DMS79 (cell line): ENCODE data around the gene VCX3B.
A peak's percentile ranks its signal among the peaks of the same experiment; 100 is the strongest.
"Not testable (repeated sequence)": the region's sequence is repeated elsewhere in the genome, so short reads cannot be mapped to it uniquely, and the experiment has no call there.

Source experiments
- DNase-seq: peaks from one replicate; lab custom pipeline; 2025; lab: John Stamatoyannopoulos, UW

Gene VCX3B

GRCh38 chrX:8464530-8464929, at the start of gene VCX3B:
TSS of gene VCX3B (plus strand) at chrX:8464830. CDS start at chrX:8465451, 621 bp downstream.
- not testable (repeated sequence) for DNase-seq

- DNase-seq: no peak
These were observed 46.3 kb upstream of the VCX3B start for GRCh38 chrX:8418301-8418700.

- DNase-seq: no peak
These were observed 39.7 kb upstream of the VCX3B start for GRCh38 chrX:8424912-8425311.

DNA sequence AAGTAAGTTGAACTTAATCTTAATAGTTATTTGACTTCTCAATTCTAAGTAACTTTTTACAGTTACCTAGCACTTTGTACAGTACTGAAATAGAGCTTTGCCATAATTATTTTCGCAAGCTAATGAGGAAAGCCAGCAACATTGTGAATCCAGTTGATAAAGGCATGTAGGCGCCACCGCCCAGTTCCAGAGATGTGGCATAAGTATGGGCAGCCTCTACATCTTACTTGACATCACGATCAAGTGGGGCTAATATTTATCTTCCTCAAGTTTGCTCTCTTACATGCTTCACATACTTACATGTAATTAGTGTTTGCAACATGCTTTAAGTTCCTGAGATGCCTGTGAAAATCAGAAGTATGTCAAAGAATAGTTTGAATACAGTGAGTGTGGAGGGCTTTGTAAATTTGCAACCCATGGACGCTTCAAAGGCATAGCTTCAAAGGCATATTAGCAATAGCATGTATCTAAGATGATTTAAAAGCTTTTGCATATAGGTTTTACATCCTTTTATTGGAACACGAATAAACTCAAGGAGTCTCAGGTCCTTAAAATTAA, 34.9 kb upstream of the VCX3B start:
- DNase-seq: no peak

- DNase-seq: no peak
These were observed 34.2 kb upstream of the VCX3B start for GRCh38 chrX:8430444-8430843.

DNA sequence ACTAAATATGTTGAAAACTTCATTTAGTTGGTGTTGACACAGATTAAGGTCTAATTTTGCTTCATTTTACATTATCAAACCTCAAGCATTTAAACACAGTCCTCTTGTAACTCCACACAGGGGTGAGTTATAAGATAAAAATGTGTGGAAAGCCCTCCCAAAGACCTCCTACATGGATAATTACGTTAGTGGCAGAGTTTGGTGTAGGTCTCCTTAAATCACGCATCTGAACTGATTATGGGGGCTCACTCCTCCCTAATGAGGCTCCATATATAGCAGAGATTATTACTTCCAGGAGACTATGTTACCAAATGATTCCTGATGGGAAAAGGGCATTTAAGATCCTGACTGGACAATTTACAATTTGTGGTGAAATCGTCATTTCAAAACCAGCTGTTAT, 32.2 kb upstream of the VCX3B start:
- no peak for DNase-seq

GRCh38 chrX:8433109-8434062, 31.2 kb upstream of the VCX3B start:
- no peak for DNase-seq

GRCh38 chrX:8447368-8447767, 17.3 kb upstream of the VCX3B start:
- no peak for DNase-seq

- DNase-seq: not testable (repeated sequence)
These were observed 12.3 kb upstream of the VCX3B start for GRCh38 chrX:8452343-8452742.

- no peak for DNase-seq
These were observed 11.0 kb upstream of the VCX3B start for GRCh38 chrX:8453611-8454010.

- no peak for DNase-seq
These were observed 9.1 kb upstream of the VCX3B start for GRCh38 chrX:8455557-8455956.

DNA sequence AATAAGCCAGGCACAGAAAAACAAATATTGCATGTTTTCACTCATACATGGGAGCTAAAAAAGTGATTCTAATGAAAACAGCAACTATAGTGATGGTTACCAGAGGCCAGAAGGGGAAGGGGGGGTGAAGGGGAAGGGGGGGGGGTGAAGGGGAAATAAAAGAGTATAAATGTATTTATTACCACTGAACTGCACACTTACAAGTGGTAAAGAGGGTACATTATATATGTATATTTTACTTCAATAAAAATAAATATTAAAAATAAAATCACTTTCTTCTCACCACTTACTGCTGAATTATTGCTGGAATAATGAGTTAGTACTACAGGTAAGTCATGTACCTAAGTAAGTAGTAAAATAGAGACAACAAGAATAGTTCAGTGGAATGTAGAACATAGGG, 2.1 kb upstream of the VCX3B start:
- DNase-seq: no peak

DNA sequence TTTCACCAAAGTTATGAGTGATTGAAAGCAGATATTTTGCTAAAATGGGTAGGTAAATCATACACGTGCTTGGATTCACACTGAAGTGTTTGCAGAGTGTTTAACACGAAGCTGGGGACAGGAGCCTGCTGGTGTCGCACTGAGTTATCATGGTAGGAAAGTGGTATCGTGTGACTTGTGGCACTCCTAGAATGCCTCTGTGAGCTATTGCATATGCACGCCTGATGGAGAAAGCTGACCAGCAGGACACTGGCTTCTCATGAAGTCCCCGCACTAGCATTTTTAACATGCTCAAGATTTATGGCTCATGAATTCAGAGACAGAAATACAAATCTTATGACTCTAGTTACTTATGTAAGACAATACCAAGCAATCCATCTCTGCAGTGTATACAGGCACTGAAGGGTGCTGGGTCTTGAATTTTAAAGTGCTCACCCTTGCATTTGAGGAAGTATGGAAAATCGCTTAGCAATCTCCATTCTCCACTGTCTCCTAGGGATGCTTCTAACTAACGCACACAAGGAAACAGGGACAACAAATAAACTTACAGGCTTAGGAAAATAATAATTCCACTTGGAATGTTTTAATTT, 19.8 kb downstream of the VCX3B start:
- peak; percentile 28 for DNase-seq

DNA sequence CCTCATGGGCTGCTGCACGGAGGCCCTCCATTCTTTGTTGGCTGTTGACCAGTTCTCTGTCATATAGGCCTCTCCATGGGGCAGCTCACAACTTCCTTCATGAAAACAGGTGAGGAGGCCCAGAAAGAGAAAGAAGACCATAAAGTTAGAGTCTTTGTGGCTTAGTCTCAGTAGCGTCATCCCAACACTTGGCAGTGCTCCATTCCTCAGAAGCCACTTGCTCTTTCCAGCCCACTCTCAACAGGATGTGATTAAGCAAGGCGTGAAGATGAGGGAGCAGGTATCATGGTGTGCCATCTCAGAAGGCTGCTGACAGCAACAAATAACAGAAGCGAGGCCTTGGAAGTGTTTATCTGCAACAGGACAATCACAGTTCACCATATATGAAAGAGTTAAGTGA, 30.4 kb downstream of the VCX3B start:
- peak; percentile 0 for DNase-seq

DNA sequence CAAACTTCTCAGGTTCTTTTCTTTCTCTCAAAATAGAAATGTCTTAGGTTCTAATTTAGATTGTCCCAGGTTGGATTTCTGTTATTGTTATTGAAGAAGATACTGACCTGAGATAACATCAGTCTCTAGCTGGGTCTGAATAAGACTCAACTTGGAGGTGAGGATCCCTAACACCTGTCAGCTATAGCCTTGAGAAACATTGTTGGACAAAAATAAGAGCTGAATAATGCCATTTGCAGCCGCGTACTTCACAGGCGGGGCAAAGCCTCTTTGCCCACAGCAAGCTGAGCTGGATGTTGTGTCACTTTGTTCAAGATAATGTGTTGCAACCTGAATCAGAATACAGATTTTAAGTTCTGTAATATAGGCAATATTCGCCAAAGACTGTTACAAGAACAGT, 35.6 kb downstream of the VCX3B start:
- no peak for DNase-seq

GRCh38 chrX:8502101-8502500, 37.5 kb downstream of the VCX3B start:
- not testable (repeated sequence) for DNase-seq

DNA sequence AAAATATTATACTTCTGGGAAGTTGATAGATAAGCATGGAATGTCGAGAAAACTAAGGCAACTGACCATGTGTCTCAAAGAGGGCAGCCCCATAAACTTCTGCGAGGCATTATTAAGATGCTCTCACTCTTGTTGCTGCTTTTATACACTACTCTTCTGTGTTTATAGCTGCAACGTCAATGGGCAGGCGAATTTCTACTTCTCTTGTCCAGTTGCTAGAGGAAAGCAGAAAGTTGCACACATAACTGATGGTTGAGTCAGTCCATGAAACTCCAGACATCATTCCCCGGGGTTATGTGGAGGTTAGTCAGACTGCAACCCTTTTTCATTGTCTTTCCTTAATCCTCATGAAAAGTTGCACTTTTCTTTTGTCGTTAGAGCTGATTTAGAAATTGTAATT, 39.8 kb downstream of the VCX3B start:
- no peak for DNase-seq
